Measurements from ENCODE around the gene NCF1.
"Not testable (repeated sequence)": the region's sequence is repeated elsewhere in the genome, so short reads cannot be mapped to it uniquely, and the experiment has no call there.

NCF1 gene

DNA sequence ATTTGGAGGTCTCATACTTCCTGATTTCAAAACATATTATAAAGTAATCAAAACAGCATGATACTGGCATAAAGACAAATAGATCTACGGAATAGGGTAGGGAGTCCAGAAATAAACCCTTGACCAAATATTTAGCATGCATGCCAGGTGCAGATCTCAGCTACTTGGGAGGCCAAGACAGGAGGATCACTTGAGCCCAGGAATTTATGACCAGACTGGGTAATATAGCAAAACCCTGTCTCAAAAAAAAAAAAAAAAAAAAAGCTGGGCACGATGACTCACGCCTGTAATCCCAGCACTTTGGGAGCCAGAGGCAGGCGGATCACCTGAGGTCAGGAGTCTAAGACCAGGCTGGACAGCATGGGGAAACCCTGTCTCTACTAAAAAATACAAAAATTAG is 56.1 kb downstream of the NCF1 start:
- ATAC-seq (ENCODE audit: low read depth); H3K4me1 Mint-ChIP-seq; H3K4me3 Mint-ChIP-seq; H3K27me3 Mint-ChIP-seq; H3K36me3 Mint-ChIP-seq; H3K9me3 Mint-ChIP-seq; H3K27ac Mint-ChIP-seq; DNase-seq (ENCODE audit: low spot score in 2 of 2): not testable (repeated sequence)

GRCh38 chr7:74830411-74830810 is 56.6 kb downstream of the NCF1 start:
- not testable (repeated sequence) for H3K36me3 Mint-ChIP-seq; H3K4me3 Mint-ChIP-seq; ATAC-seq (ENCODE audit: low read depth); H3K4me1 Mint-ChIP-seq; H3K9me3 Mint-ChIP-seq; H3K27me3 Mint-ChIP-seq; H3K27ac Mint-ChIP-seq; DNase-seq (ENCODE audit: low spot score in 2 of 2)
